SIG-M5 treated with dmso at 0.1 percent for 504 hours (cell line): ENCODE data around the gene AK5.

Experiments used
- DNase-seq: peaks from one replicate; lab custom pipeline; 2025; ENCODE audit not compliant: unreplicated experiment; lab: John Stamatoyannopoulos, UW

The AK5 gene

DNA sequence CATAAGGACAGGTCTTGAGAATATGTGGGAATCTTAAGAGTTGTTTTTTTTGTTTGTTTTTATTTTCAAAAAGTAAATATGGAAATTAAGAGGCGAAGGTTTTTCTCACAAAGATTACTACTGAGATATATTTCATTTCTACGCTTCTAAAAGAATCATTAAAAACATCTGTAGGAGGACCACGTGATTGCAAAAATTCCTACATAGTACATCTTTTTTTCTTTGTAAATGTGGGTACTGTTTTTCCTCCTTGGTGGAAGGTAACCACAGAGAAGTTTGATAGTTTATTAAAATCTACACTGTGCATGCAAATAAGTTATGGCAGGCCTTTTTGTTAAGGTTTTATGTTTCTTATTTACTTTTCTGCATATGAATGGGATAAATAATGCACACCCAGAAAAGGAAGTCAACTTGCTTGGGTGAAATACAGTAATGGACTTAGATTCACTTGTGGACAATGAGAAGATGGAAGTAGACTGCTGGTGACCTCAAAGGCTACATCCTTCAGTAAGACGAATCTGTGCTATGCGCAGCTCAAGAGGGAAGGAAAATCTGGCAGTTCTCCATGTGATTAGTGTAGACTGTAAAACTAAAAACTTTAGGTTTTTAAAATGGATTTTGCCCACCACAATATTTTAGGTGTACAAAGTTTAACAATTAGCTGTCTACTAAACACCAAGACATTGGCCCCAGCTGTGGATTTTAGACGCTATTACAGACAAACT, 2.0 kb downstream of the AK5 start:
- no peak for DNase-seq

DNA sequence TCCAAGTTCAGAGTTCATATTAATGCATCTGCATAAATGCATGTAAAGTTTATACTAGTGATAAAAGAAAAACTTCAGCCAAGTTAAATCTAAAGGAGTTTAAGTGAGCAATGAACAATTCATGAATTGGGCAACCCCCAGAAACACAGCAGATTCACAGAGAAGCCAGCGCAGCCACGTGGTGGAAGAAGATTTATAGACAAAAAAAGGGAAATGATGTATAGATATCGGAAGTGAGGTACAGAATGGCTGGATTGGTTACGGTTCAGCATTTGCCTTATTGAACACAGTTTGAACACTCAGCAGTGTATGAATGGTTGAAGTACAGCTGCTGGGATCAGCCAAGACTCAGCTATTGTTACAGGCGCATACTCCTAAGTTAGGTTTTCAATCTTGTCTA, 5.7 kb downstream of the AK5 start:
- peak; percentile 32 for DNase-seq

DNA sequence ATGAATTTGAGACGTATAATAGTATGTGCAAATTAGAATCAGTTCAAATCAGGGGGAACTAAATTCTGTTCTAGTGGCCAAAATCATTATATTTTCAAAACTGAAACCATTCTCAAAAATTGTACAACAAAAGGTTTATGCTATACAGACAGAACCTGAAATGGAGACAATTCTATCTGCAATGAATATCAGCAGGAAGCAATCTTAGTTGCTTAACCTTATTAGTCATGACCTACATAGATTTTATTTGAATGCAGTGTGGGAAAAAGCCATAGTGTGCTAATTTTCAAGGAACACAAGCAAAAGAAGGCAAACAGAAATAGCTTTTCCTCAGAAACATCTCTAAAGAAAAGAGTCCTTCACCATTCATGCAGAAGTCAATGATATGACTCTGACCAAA, 6.5 kb downstream of the AK5 start:
- DNase-seq: no peak

DNA sequence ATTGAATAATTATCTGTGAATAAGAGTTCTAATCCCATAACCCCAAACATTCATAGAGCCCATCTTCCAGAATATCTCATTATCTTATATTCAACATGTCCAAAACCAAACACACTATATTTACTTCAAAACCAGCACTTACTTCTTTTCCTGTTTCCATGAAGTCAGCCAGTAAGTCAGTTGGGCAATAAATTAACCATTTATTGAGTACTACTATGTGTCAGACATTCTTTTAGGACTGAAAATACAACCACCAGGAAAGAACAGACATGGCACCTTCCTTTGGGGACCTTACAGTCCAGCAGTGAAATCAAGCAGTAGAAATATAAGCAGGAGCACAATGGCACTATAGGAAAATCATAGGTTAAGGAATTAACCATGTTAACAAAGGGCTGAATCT, 8.8 kb downstream of the AK5 start:
- DNase-seq: no peak

DNA sequence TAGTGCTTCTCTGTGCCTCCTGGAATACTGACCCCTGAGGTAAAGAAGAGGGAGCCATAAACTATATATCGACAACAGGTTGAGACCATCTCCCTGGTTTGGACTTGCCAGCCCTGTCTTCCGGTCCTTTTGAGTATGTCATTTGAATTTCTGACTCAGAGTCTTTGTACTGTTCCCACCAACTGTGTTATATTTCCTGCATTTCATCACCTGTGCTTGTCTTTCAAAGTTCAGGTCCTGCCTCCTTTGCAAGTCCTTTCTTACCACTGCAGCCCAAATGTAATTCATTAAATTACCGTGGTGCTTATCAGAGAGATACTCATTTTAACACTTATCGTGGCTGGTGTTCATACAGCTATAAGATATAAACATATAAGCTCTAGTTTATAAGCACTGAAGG, 10.7 kb downstream of the AK5 start:
- no peak for DNase-seq

DNA sequence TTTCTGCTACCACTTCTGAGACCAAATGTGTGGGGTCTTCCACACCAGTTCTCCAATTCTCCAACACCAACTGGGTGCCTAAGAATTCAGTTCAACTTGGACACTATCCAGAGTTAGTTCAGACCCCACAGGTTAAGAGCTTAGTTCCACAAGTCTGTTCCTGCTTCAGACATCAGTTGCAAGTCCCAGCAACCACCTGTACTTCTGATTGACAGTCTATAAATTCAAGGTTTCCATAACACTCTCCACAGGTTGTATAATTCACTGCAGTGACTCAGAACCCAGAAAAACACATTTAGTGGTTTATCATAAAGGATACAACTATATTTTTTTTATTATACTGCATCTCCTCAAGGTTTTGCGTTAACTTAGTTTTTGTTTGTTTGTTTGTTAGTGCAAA, 18.7 kb downstream of the AK5 start:
- no peak for DNase-seq

DNA sequence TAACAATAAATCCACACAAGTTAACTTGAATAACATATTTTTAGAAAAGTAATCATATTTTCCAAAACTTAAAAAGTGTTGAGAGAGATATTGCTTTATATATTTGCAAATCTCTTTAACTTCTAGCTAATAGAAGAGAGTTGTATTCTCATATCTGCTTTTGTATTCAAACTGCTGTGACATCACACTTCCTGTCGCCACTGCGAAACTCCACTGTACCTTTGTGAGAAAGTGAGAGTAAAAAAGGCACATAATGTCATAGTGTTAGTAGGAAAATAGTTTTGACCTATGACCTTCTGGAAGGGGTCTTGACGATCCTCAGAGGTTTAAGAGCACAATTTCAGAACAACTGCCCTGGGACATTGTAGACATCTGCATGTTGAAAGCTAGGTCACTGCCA, 21.6 kb downstream of the AK5 start:
- DNase-seq: no peak

DNA sequence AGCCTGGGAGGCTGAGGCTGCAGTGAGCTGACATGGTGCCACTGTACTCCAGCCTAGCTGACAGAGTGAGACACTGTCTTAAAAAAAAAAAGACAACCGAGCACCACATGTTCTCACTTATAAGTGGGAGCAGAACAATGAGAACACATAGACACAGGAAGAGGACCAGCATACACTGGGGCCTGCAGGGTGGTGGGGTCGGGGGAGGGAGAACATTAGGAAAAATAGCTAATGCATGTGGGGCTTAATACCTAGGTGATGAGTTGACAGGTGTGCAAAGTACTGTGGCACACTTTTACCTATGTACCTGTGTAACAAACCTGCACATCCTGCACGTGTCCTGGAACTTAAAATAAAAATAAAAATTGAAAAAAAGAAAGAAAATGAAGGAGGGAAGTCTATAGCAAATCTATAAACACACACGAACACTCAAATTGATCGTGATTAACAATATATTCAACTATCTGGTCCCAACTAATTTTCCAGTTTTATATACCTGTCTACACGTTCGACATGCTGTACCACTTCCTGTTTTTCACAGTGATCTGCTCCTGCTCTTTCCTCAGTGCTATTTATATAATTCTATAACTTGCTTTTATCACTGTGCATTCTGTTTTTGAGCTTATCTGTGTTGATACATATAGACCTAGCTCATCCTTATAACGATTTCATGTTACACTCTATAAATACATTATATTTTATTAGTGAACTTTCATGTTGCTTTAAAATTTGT, 27.2 kb downstream of the AK5 start:
- no peak for DNase-seq

DNA sequence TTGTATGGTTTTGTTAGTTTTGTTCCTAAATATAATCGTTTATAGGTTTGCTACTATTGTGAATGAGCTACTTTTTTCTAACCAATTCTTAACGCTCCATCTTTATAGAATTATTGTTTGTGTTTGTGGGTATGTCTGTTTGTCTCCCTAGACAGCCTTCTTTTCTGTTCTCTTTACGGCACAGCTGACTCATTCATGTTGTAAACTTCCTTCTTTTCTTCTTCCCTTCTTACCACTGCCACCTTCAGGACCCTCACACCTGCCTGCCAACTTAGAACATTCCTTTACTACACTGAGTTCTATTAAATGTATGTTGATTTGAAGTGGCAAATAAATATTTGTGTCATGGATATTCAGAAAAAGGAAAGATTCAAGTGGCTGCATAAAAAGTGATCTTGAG, 29.1 kb downstream of the AK5 start:
- no peak for DNase-seq

DNA sequence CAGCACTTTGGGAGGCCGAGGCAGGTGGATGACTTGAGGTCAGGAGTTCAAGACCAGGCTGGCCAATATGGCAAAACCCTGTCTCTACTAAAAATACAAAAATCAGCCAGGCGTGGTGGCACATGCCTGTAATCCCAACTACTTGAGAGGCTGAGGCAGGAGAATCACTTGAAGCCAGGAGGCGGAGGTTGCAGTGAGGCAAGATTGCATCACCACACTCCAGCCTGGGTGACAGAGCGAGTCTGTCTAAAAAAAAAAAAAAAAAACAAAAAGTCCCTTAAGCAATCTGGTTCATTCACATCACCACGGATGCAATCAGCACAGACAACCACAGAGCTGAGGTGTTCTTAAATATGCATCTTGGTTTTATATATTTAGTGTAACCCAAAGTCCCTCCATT, 30.5 kb downstream of the AK5 start:
- peak; percentile 29 for DNase-seq

DNA sequence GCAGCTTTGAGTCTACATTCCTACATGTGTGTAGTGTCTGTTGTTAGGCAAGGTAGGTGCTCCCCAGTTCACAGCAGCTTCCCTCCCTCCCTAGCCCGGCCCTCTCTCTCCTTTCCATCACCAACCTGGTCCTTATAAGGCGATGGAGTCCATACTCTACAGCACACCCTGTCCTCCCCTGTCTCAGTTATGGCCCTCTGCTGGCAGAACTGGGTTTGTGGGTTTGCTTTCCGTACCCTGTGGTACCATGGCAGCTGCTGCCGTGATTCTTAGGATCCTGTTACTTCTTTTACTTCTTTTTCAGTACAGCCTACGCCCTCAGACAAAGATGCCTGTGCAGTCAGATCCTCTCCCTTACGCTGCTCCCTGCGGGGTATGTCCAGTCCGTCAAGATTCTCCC, 31.7 kb downstream of the AK5 start:
- DNase-seq: peak; percentile 64

DNA sequence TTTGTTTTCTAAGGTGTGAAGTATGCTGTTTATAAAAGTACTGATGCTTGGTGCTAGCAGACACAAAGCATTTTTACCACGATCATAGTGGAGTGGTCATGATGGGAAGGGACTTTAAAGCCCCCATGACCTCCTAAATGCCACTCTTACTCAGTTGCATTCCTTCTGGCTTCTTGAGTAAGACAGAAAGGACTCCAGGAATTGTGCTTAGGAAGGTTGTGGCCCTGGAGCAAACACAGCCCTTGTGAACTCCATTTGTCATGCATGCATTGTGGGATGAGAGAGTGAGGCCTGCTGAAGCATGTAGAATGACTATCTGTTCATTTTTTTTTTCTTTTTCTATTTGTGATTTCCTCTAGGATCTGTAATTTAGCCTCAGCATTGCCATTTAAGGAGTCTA, 34.2 kb downstream of the AK5 start:
- no peak for DNase-seq

DNA sequence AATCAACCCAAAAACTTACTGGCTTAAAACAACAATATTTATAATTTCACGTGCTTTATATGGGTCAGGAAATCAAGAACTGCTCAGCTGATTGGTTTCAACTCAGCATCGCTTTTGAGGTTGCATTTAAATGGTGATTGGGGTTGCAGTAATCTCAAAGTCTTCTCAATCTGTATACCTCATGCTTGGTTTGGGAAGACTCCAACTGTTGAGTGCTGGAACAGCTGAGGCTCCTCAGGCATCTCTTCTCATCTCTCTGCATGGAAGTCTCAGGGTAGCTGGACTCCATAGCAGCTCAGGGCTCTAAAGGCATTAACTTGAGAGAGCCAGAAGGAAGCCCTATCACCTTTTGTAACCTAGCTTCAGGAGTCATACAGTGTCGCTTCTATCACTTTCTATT, 35.1 kb downstream of the AK5 start:
- DNase-seq: no peak

DNA sequence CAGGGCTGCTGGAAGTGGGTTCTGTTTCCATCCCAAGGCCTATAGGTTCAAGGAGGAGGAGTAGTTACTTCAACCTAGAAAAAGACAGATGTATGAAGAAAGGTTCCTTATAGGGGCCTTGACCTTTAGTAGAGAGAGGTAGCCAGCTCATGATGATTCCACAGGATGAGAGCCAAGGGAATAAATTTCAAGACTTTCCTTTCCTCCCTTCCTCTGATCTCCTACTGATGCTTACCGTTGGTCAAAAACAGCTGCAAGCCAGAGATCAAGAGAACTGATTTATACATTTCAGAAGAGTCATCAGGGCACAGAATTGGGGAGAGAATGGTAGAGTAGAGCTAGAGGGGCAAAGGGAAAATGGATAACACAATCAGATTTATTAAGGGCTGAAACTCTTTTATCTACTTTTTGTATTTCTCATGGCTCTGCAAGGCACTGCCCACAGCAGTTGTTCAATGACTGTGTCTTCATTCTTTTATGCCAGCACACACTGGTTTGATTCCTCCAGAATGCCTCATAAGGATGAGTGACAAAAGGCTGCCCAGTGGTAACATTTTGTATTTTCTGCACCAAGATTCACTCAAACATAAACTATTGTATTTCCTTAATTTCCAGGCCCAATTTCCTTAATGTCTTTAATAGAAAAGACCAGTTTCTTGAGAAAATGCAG, 37.4 kb downstream of the AK5 start:
- DNase-seq: no peak

DNA sequence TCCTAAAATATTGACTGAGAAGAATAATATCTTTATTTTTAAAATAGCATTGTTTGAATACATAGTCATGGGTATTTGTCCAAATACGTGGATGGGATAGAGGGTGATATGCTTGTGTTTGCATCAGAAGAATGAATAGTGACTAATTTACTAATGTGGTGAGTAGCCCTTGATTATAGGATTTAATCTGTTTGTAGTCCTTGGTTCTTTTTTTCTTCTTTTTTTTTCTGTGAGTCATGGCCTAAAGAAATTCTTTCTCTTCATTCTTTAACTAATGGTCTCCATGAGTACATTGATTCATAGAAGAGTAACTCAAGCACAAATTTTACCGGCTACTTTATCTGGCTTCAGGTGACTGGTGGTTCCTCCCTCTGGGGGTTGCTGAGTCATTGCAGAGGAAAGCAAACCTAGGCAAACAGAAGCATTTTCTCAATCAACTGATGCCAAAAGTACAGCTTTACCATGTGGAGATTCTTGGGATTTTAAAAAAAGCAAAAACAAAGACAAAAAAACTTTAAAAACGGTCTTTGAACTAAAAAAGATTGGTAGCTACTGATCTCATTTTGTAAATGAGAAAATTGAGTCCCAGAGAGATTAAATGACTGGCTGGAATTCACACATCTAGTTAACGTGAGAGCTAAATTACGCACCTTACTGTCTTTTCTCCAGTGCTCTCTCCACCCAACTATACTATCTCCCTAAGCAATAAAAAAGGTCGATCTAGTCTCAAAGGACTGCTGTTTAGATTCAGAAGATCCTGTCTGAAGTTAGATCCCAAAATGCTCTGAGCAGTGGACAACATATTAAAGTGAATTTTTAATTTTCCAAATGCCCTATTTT, 40.5 kb downstream of the AK5 start:
- DNase-seq: no peak

DNA sequence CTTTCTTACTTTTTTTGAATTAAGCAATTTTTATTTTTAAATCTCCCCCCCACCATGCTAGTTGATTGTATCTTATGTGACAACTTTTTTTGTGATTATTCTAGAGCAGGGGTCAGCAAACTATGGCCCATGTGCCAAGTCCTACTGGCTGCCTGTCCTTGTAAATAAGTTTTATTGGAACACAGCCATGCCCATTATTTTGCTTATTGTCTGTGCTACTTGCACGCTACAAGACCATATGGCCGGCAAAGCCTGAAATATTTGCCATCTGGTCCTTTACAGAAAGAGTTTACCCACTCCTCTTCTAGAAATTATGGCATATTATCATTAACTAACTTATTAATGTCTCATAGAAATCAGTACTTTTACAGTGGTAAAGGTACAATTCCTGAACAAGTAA, 51.7 kb downstream of the AK5 start:
- DNase-seq: no peak

DNA sequence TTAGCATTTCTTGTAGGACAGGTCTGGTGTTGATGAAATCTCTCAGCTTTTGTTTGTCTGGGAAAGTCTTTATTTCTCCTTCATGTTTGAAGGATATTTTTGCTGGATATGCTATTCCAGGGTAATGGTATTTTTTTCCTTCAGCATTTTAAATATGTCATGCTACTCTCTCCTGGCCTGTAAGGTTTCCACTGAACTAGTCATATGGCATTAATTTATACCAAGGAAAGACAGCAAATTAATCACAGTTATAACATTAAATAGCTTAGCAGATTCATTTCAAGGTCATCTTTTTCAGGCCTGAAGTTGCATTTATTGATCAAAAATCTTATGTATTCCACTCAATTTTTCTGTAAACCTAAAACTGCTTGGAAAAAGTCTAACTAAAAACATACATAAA, 54.9 kb downstream of the AK5 start:
- no peak for DNase-seq

DNA sequence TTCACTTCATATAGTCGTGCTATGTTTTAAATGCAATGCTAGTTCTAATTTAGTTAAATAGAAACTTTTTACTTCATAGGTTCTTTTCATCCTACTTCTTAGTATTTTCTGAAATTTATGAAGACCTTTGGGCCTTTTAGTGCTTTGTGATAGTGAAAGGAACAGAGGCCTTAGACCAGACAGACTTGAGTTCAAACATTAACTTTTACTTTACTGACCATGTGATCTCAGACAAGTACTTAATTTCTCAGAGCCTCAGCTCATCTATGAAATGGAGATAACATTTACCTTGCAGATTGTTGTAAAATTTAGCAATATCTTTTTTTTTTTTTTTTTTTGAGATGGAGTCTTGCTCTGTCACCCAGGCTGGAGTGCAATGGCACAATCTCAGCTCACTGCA, 57.5 kb downstream of the AK5 start:
- DNase-seq: no peak

DNA sequence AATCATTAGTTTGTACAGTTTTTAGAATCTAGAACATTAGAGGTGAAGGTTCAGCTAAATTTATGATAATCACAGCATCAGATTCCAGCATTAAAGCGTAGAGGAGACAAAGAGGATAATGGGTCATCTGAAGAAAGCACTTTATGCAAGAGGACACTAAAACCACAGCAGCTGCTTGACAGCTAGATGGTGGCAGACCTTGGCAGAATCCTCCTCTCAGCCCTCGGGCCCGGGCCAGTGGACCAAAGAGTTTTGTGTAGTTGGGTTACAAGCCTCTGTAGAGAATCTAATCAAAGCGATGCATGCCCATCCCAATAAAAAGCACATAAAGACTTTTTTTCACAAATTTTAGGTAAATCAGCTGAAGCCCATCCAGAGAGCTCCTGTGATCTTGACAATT, 59.4 kb downstream of the AK5 start:
- no peak for DNase-seq

DNA sequence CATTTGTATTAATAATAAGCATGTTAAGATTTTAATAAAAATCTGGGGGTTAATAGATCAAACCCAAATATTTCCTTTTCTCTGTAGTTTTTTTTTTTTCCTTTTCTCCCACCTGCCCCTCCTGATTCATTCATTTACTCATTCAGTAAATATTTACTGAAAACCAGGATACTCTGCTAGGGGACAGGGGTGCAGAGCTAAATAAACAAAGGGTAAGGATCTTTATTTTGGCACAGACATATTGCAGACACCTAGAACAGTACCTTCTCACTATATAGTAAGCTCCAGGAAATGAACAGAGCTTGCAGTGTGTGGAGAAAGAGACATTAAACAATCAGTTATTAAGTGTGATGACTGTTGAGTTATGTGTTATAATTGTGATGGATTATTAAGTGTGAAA, 60.9 kb downstream of the AK5 start:
- no peak for DNase-seq

DNA sequence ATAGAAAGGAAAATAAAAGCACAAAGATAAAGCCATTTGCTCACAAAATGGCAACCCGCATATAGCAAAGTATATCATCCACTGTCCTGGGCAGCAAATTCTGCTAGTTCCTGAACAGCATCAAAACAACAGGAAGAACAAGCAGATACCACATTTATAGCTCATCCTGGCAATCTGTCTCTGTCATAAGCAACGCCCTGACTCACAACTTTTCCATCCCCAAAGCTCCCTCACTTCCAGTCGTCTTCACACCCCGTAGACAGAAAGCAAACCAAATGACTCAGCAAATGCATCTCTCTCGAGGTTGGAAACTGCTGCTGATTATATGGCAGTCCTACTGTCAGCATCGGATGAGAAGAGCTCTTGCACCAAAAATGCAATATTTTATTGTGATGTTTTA, 65.8 kb downstream of the AK5 start:
- DNase-seq: no peak

DNA sequence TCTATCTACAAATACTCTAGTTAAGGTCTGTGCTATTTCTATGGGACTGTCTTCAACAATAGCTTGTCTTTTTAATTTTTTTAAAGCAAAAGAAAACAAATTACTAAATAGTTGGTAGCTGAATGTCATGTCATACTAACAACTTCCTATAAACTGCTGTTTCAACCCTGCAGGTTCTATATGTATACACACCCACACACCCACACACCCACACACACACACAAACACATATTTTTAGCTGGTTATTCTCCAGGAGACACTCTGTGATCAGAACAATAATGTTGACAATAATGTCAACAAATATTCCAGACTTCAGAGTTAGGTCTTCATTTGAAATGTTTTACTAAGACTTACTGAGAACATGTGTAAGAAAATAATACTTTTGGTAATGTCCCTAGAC, 66.7 kb downstream of the AK5 start:
- DNase-seq: no peak
